Mesothelial cell of epicardium (in vitro differentiated cells): Measurements from ENCODE around the gene PLEKHJ1. TPM values are rescaled to one million over a fixed set of nuclear protein-coding genes. Genes with fewer than 3 reads are reported as not detected.

Source experiments
- DNase-seq, 2 experiments: peaks; one replicate each; pipeline ENCODE4 v3.0.0; 2021; ENCODE audit warnings: low spot score in 2 of 2; ENCODE audit not compliant: unreplicated experiment in 2 of 2
- H3K27ac Mint-ChIP-seq: 2 replicates; pipeline ENCODE4 v1.8.0; 2021; ENCODE audit warnings: mixed read lengths
- H3K27me3 Mint-ChIP-seq: 2 replicates; pipeline ENCODE4 v1.8.0; 2021; ENCODE audit warnings: low read depth, mixed read lengths
- H3K36me3 Mint-ChIP-seq: 2 replicates; pipeline ENCODE4 v1.8.0; 2021; ENCODE audit warnings: mixed read lengths
- H3K4me1 Mint-ChIP-seq: 2 replicates; pipeline ENCODE4 v1.8.0; 2021; ENCODE audit warnings: mixed read lengths
- H3K4me3 Mint-ChIP-seq: 2 replicates; pipeline ENCODE4 v1.8.0; 2021; ENCODE audit warnings: mild to moderate bottlenecking, moderate library complexity, mixed read lengths
- H3K9me3 Mint-ChIP-seq: 2 replicates; pipeline ENCODE4 v1.8.0; 2021; ENCODE audit warnings: mixed read lengths
- total RNA-seq: library from RNA; stranded (reverse); gene quantifications from 3 replicates; pipeline ENCODE4 v1.2.1, GENCODE V29; 2021
- TF ChIP-seq, protein P1 (sequence below): fragments of 200-600 bp; sonication (generic); IDR thresholded peaks from one replicate; pipeline ENCODE4 v1.5.0; 2021; ENCODE audit warnings: antibody characterized with exemption; ENCODE audit not compliant: unreplicated experiment

PLEKHJ1 gene
- total RNA-seq, 1 donor from 2014 or later: 73.4 TPM

GRCh38 chr19:2192862-2193261 lies 43.3 kb downstream of the PLEKHJ1 start:
- H3K4me1 Mint-ChIP-seq: peaks cover 2% of the 10 kb centered on the region
- H3K9me3 Mint-ChIP-seq: no peaks in the 10 kb centered on the region
- H3K36me3 Mint-ChIP-seq: peaks cover 17% of the 10 kb centered on the region
- DNase-seq: no peak
- TF ChIP-seq, protein P1, sequence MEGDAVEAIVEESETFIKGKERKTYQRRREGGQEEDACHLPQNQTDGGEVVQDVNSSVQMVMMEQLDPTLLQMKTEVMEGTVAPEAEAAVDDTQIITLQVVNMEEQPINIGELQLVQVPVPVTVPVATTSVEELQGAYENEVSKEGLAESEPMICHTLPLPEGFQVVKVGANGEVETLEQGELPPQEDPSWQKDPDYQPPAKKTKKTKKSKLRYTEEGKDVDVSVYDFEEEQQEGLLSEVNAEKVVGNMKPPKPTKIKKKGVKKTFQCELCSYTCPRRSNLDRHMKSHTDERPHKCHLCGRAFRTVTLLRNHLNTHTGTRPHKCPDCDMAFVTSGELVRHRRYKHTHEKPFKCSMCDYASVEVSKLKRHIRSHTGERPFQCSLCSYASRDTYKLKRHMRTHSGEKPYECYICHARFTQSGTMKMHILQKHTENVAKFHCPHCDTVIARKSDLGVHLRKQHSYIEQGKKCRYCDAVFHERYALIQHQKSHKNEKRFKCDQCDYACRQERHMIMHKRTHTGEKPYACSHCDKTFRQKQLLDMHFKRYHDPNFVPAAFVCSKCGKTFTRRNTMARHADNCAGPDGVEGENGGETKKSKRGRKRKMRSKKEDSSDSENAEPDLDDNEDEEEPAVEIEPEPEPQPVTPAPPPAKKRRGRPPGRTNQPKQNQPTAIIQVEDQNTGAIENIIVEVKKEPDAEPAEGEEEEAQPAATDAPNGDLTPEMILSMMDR: no peak
- no peak overlapping the region for H3K4me3 Mint-ChIP-seq
- H3K27ac Mint-ChIP-seq: no peak overlapping the region
- H3K27me3 Mint-ChIP-seq: no peaks in the 10 kb centered on the region

DNA sequence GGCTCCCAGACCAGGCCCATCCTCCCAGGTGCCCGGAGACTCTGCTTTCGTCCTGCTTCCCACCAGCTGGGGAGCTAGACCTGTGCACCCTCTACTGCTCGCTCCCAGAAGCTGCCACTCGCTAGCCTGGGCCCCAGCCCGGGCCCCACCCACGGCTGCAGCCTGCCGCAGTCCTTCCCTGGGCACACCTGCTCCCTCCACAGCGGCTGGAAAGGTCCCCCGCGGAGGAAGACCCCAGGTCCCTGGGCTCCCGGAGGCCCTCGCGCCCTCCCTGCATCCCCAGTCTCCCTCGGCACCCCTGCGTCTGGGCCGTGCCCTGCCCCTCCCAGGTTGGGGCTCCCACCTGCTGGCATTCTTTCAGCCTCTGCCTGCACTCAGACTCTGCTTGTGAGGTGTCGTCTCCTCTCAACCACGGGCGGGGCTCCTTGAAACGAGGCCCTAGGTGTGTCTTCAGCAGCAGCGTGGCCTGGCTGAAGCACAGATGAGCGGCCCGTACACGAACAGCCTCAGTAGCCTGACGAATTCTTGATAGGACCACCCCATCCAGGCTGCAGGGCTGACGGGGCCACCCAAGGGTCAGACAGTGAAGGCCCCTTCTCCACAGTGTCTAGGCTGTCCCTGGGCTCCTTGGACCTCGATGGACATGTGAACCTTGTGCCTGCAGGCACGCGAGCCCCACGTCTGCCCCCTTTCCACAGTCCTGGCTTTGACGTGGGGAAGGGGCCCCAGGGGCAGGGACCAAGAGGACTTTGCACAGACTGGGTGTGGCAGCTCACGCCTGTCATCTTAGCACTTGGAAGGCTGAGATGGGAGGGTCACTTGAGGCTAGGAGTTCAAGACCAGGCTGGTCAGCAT lies 44.4 kb downstream of the PLEKHJ1 start:
- H3K4me1 Mint-ChIP-seq: peaks cover 10% of the 10 kb centered on the region
- no peak overlapping the region for H3K4me3 Mint-ChIP-seq
- peaks cover 17% of the 10 kb centered on the region for H3K36me3 Mint-ChIP-seq
- TF ChIP-seq, protein P1: no peak
- H3K27me3 Mint-ChIP-seq: no peaks in the 10 kb centered on the region
- no peaks in the 10 kb centered on the region for H3K9me3 Mint-ChIP-seq
- no peak for DNase-seq
- no peak overlapping the region for H3K27ac Mint-ChIP-seq

DNA sequence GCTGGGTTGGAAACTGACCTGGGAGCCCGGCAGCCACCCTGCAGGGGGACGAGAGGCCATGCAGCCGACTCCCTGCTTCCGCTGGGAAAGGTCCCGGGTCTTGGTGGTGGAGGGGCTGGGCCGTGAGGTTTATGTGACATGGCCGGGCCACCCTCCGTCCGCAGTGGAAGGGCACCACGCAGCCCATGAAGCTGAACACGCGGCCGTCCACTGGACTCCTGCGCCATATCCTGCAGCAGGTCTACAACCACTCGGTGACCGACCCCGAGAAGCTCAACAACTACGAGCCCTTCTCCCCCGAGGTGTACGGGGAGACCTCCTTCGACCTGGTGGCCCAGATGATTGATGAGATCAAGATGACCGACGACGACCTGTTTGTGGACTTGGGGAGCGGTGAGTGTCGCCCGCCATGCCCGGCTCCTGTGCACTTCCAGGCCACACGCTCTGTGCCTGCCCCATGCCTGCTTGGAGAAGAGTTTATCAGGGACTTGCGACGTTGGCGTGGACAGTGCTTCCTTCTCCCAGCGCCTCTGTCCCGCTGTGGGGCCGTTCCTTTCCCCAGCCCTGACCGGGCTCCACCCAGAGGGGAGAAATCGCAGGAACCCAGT lies 45.2 kb downstream of the PLEKHJ1 start:
- H3K27me3 Mint-ChIP-seq: no peaks in the 10 kb centered on the region
- DNase-seq: no peak
- H3K36me3 Mint-ChIP-seq: peaks cover 15% of the 10 kb centered on the region
- no peak overlapping the region for H3K4me3 Mint-ChIP-seq
- no peaks in the 10 kb centered on the region for H3K9me3 Mint-ChIP-seq
- H3K27ac Mint-ChIP-seq: no peak overlapping the region
- H3K4me1 Mint-ChIP-seq: peaks cover 17% of the 10 kb centered on the region
- TF ChIP-seq, protein P1: no peak

GRCh38 chr19:2189880-2190279 lies 46.2 kb downstream of the PLEKHJ1 start:
- Mint-ChIP-seq H3K36me3 (peaks cover 18% of the 10 kb centered on the region), H3K27me3 (no peaks in the 10 kb centered on the region), H3K4me3 (no peak overlapping the region), H3K27ac (no peak overlapping the region), H3K9me3 (no peaks in the 10 kb centered on the region), H3K4me1 (peaks cover 24% of the 10 kb centered on the region)
- DNase-seq: no peak
- TF ChIP-seq, protein P1: no peak

DNA sequence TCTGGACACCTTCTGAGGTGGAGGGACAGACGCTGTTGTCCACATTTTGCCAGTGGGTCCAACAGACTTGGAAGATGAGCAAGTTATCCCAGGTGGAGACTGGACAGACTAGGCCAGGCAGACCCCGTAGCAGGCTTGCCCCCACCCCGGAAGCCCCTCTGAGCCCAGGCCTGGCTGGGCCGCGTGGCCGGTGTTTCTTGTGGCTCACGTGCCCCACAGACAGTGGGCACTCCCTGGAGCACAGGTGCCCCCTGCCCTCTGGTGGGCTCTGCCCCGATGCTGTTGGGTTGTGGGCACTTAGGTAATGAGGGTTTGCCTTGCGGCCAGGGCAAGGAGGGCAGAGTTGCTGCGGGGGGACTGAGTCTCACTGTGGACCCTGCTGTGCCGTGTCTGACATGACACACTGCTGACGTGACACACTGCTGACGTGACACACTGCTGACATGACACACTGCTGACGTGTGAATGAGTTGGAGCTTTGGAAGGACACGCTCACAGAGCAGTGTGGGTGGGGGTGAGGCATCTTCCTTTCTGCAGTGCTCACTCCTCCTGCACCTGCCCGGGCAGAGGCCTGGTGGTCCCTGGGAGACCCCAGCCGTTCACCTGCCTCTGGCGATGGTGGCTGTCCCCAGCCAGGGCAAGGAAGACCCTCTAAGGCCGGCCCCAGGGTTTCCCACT lies 47.3 kb downstream of the PLEKHJ1 start:
- peaks cover 24% of the 10 kb centered on the region for H3K4me1 Mint-ChIP-seq
- H3K4me3 Mint-ChIP-seq: no peak overlapping the region
- no peaks in the 10 kb centered on the region for H3K9me3 Mint-ChIP-seq
- no peaks in the 10 kb centered on the region for H3K27me3 Mint-ChIP-seq
- no peak for DNase-seq
- H3K36me3 Mint-ChIP-seq: peaks cover 23% of the 10 kb centered on the region
- TF ChIP-seq, protein P1: no peak
- peak overlapping the region; percentile 75 for H3K27ac Mint-ChIP-seq
